HUES64 (cell line): Measurements from ENCODE around the gene ICOS.

Source experiments
- H3K27ac ChIP-seq: 2 replicates; pipeline ENCODE4 v1.7.0; 2013; ENCODE audit warnings: low read depth, low read length, inconsistent platforms
- H3K27me3 ChIP-seq: 2 replicates; pipeline ENCODE4 v1.6.1; 2013; ENCODE audit warnings: mild to moderate bottlenecking, low read length; ENCODE audit not compliant: insufficient read depth
- H3K36me3 ChIP-seq: 2 replicates; pipeline ENCODE4 v1.6.1; 2013; ENCODE audit warnings: mild to moderate bottlenecking, low read length; ENCODE audit not compliant: insufficient read depth
- H3K4me1 ChIP-seq: 2 replicates; pipeline ENCODE4 v1.6.1; 2013; ENCODE audit warnings: mild to moderate bottlenecking, low read length, moderate library complexity; ENCODE audit not compliant: insufficient read depth
- H3K4me3 ChIP-seq: 2 replicates; pipeline ENCODE4 v1.5.1; 2013; ENCODE audit warnings: mild to moderate bottlenecking, low read length, moderate library complexity
- H3K9ac ChIP-seq: 2 replicates; pipeline ENCODE4 v1.6.1; 2013; ENCODE audit warnings: mild to moderate bottlenecking, low read depth, low read length
- H3K9me3 ChIP-seq: 2 replicates; pipeline ENCODE4 v1.6.1; 2013; ENCODE audit warnings: low read depth, low read length; ENCODE audit not compliant: insufficient read depth
- WGBS: fragments of 150-250, 120-280 bp; methylation state at CpG from one replicate; pipeline ENCODE4 v1.1.7; 2013; ENCODE audit warnings: missing lambda C conversion rate; 5-methylcytosine and 5-hydroxymethylcytosine counted together

Gene ICOS

DNA sequence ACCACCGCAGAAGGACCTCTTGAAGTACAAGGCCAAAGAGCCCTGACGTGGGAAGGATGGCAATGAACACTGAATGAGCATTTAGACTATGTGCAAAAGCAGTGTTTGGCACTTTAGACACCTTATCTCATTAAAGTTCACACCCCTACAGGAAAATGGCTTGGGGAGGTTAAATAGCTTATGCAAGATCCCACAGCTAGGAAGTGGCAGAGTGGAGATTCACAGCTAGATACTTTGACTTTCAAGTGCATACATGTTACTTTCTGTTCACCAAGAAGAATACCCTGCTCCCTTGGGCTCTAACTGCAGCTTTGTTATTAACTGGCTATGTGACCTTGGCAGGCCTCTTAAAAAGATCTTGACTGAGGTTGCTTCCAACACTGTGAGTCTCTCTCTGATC is 58.2 kb downstream of the ICOS start:
- H3K4me1 ChIP-seq: no peaks in the 10 kb centered on the region

GRCh38 chr2:203996692-203997091 is 60.1 kb downstream of the ICOS start:
- WGBS: 97% methylated on average over 5 of the region's 5 CpGs
- no peak overlapping the region for H3K27ac ChIP-seq
- no peaks in the 10 kb centered on the region for H3K4me1 ChIP-seq
- no peaks in the 10 kb centered on the region for H3K9me3 ChIP-seq
- H3K4me3 ChIP-seq: no peak overlapping the region
- H3K36me3 ChIP-seq: no peaks in the 10 kb centered on the region
- H3K27me3 ChIP-seq: no peaks in the 10 kb centered on the region
- H3K9ac ChIP-seq: no peak overlapping the region

More for the DNA sequence above, 58.2 kb downstream of the ICOS start:
- H3K27ac ChIP-seq: no peak overlapping the region
- H3K9ac ChIP-seq: no peak overlapping the region
- 94% methylated on average over 2 of the region's 2 CpGs for WGBS
- H3K9me3 ChIP-seq: no peaks in the 10 kb centered on the region
- H3K4me3 ChIP-seq: no peak overlapping the region
- no peaks in the 10 kb centered on the region for H3K36me3 ChIP-seq
- no peaks in the 10 kb centered on the region for H3K27me3 ChIP-seq

DNA sequence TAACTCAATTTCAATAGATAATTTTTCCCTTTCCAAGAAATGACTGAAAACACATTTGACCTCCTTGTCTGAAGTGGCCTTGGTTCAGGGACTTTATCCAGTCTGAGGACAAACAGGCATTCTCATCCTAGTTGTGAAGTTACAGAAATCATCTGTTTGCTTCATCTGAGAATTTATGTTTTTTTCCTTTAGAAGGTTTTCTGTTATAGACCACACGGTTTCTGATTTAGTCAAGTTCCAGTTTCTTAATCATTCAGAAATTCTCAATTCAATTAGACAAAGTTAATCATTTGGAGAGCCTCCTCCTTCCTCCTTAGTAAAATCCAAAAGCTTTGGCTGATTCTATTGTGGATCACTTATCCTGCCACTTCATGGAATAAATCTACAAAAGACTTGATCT is 60.9 kb downstream of the ICOS start:
- H3K9ac ChIP-seq: no peak overlapping the region

GRCh38 chr2:203997980-203998809 is 61.6 kb downstream of the ICOS start:
- Histone ChIP-seq H3K36me3 (no peaks in the 10 kb centered on the region), H3K27ac (no peak overlapping the region), H3K4me3 (no peak overlapping the region), H3K4me1 (no peaks in the 10 kb centered on the region), H3K9me3 (no peaks in the 10 kb centered on the region), H3K27me3 (no peaks in the 10 kb centered on the region), H3K9ac (no peak overlapping the region)
- WGBS: 87% methylated on average over 5 of the region's 6 CpGs

More for the DNA sequence above, 60.9 kb downstream of the ICOS start:
- no peak overlapping the region for H3K27ac ChIP-seq
- H3K27me3 ChIP-seq: no peaks in the 10 kb centered on the region
- no peaks in the 10 kb centered on the region for H3K4me1 ChIP-seq
- H3K36me3 ChIP-seq: no peaks in the 10 kb centered on the region
- H3K9me3 ChIP-seq: no peaks in the 10 kb centered on the region
- 93% methylated on average over 1 of the region's 1 CpG for WGBS
- H3K4me3 ChIP-seq: no peak overlapping the region

GRCh38 chr2:203999835-204000234 is 63.3 kb downstream of the ICOS start:
- H3K4me1 ChIP-seq: no peaks in the 10 kb centered on the region
- H3K27ac ChIP-seq: no peak overlapping the region
- H3K36me3 ChIP-seq: no peaks in the 10 kb centered on the region
- no peak overlapping the region for H3K4me3 ChIP-seq
- no peak overlapping the region for H3K9ac ChIP-seq
- no peaks in the 10 kb centered on the region for H3K9me3 ChIP-seq
- H3K27me3 ChIP-seq: no peaks in the 10 kb centered on the region

DNA sequence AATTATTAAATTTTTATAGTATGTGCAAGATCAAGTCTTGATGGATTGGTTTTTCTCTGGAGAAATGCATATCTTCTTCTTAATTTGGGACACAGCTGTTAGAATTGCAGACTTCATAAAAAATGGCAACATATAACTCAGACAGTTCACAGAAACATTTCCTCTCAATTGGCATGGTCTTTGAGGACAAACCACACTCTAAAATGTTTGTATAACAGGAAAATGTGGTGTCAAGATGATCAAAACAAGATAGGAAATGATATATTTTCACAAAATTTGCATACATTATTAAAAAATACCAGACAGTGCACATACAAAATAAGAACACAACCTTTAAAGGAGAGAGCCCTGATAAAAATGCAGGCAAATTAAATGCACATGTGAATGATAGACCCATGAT is 63.9 kb downstream of the ICOS start:
- Histone ChIP-seq H3K36me3 (no peaks in the 10 kb centered on the region), H3K4me1 (no peaks in the 10 kb centered on the region), H3K9me3 (no peaks in the 10 kb centered on the region), H3K27ac (no peak overlapping the region), H3K4me3 (no peak overlapping the region), H3K27me3 (no peaks in the 10 kb centered on the region), H3K9ac (no peak overlapping the region)

DNA sequence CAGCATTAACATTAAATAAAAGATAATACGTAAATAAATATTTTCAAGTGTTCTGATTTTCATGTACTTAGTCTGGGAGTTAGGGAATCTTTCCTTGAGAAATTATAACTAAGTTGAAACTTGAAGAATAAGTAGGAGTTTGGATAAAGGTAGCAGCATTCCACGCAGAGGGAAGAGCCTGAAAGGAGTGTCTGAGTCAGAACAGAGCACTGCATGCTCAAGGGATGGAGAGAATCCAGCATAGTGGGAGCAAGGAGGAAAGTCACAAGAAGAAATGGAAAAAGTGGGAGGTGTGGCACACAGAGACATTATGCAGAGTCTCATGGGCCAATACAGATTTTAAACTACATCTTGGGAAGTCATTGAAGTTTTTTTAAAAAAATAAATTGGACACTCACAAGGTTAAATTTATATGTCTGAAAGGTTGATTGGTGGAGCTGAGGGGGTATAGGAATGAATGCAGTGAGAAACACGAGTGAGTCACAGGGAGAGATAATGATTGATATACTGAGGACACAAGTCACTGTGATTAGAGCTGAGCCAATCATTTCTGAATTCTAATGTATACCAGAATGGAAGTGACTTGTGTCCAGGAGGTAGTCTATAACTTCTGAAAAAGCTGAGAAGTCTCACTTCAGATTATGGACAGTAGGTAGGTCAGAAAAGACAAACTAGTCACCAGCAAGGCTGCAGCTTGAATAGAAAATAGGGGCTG is 66.9 kb downstream of the ICOS start:
- H3K27me3 ChIP-seq: no peaks in the 10 kb centered on the region
- 93% methylated on average over 3 of the region's 3 CpGs for WGBS
- no peak overlapping the region for H3K4me3 ChIP-seq
- H3K36me3 ChIP-seq: no peaks in the 10 kb centered on the region
- H3K27ac ChIP-seq: no peak overlapping the region
- no peaks in the 10 kb centered on the region for H3K9me3 ChIP-seq
- H3K9ac ChIP-seq: no peak overlapping the region
- H3K4me1 ChIP-seq: no peaks in the 10 kb centered on the region

DNA sequence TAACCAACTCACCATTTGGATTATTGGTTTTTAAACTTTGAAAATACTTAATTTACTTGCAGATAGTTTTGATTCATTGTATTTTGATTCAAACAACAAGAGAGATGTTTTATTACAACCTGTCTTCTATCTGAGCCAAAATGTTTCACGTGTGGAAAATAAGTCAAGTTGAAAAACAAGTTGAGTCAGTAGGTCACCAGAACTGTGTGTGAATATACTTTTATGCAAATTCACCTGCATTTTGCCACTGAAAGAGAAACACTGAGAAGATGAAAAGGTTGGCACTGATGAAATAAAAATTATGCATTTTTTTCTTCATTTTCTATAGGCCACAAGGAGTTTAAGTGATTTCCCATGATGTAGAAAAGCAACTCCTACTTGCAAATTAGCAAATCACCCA is 68.3 kb downstream of the ICOS start:
- Histone ChIP-seq H3K27me3 (no peaks in the 10 kb centered on the region), H3K4me1 (no peaks in the 10 kb centered on the region), H3K9ac (no peak overlapping the region), H3K9me3 (no peaks in the 10 kb centered on the region), H3K36me3 (no peaks in the 10 kb centered on the region), H3K27ac (no peak overlapping the region), H3K4me3 (no peak overlapping the region)
- WGBS: 100% methylated on average over 1 of the region's 1 CpG

GRCh38 chr2:204005940-204006721 is 69.6 kb downstream of the ICOS start:
- no peak overlapping the region for H3K9ac ChIP-seq
- H3K27ac ChIP-seq: no peak overlapping the region
- no peaks in the 10 kb centered on the region for H3K4me1 ChIP-seq
- H3K27me3 ChIP-seq: no peaks in the 10 kb centered on the region
- WGBS: 97% methylated on average over 3 of the region's 3 CpGs
- H3K36me3 ChIP-seq: no peaks in the 10 kb centered on the region
- H3K4me3 ChIP-seq: no peak overlapping the region
- no peaks in the 10 kb centered on the region for H3K9me3 ChIP-seq

GRCh38 chr2:204008352-204008751 is 71.8 kb downstream of the ICOS start:
- H3K9me3 ChIP-seq: no peaks in the 10 kb centered on the region
- H3K4me3 ChIP-seq: no peak overlapping the region
- WGBS: 92% methylated on average over 6 of the region's 6 CpGs
- H3K4me1 ChIP-seq: no peaks in the 10 kb centered on the region
- no peak overlapping the region for H3K9ac ChIP-seq
- no peaks in the 10 kb centered on the region for H3K36me3 ChIP-seq
- no peak overlapping the region for H3K27ac ChIP-seq
- no peaks in the 10 kb centered on the region for H3K27me3 ChIP-seq
